Fibroblast of lung (primary cell): ENCODE results near the gene MRTO4. TPM values are rescaled to one million over a fixed set of nuclear protein-coding genes. Genes with fewer than 3 reads are reported as not detected.
"Not testable (repeated sequence)": the region's sequence is repeated elsewhere in the genome, so short reads cannot be mapped to it uniquely, and the experiment has no call there.

Experiments
- DNase-seq, 2 donors: peaks; one replicate each; pipeline versions ENCODE4 v3.0.0 to v3.0.0-alpha.2; 2010; ENCODE audit warnings: low read depth in 2 of 2
- H2AFZ ChIP-seq: 2 replicates; pipeline ENCODE4 v1.5.1; 2012; ENCODE audit warnings: low read length, control low read depth, inconsistent platforms
- H3K27ac ChIP-seq: 2 replicates; pipeline ENCODE4 v1.5.1; 2011; ENCODE audit warnings: low read length, control low read depth; ENCODE audit not compliant: insufficient read depth
- H3K27me3 ChIP-seq: 2 replicates; pipeline ENCODE4 v1.5.1; 2011; ENCODE audit warnings: mild to moderate bottlenecking, low read length; ENCODE audit not compliant: control insufficient read depth, insufficient read depth
- H3K36me3 ChIP-seq: 2 replicates; pipeline ENCODE4 v1.5.1; 2011; ENCODE audit warnings: low read length; ENCODE audit not compliant: control insufficient read depth, insufficient read depth
- H3K4me1 ChIP-seq: 2 replicates; pipeline ENCODE4 v1.5.1; 2011; ENCODE audit warnings: low read length; ENCODE audit not compliant: control insufficient read depth, insufficient read depth; ENCODE audit errors: extremely low read depth
- H3K4me2 ChIP-seq: 2 replicates; pipeline ENCODE4 v1.5.1; 2011; ENCODE audit warnings: low read length, control low read depth; ENCODE audit not compliant: insufficient read depth; ENCODE audit errors: extremely low read depth
- H3K4me3 ChIP-seq, 4 experiments: fragments of 200-600 bp in 1 of 4; sonication (generic) in 1 of 4; replicated peaks in 1 of 4; 2 replicates each; pipeline ENCODE4 v1.5.1; 2011 to 2016; ENCODE audit warnings: low read length in 4 of 4, low read depth in 3 of 4, mild to moderate bottlenecking in 3 of 4, control low read depth in 2 of 4, inconsistent platforms in 1 of 4, mixed read lengths in 1 of 4; ENCODE audit not compliant: insufficient read depth in 1 of 4; ENCODE audit errors: control extremely low read depth in 1 of 4
- H3K79me2 ChIP-seq: 2 replicates; pipeline ENCODE4 v1.5.1; 2012; ENCODE audit warnings: mild to moderate bottlenecking, low read length, inconsistent platforms; ENCODE audit not compliant: control insufficient read depth, insufficient read depth
- H3K9ac ChIP-seq: 2 replicates; pipeline ENCODE4 v1.5.1; 2011; ENCODE audit warnings: mild to moderate bottlenecking, low read length, control low read depth; ENCODE audit not compliant: insufficient read depth
- H3K9me3 ChIP-seq: 2 replicates; pipeline ENCODE4 v1.5.1; 2012; ENCODE audit warnings: low read depth, low read length; ENCODE audit not compliant: control insufficient read depth, insufficient read depth
- H4K20me1 ChIP-seq: 2 replicates; pipeline ENCODE4 v1.5.1; 2011; ENCODE audit warnings: low read length; ENCODE audit not compliant: control insufficient read depth, insufficient read depth; ENCODE audit errors: extremely low read depth
- CTCF ChIP-seq, 2 donors: IDR thresholded peaks in 1 of 2; conservative IDR thresholded peaks in 1 of 2; 1 replicate in 1 of 2; 2 replicates in 1 of 2; pipeline ENCODE4 v1.5.1; 2011 to 2012; ENCODE audit warnings: low read length in 2 of 2, control low read depth in 1 of 2, inconsistent platforms in 1 of 2, low read depth in 1 of 2, mild to moderate bottlenecking in 1 of 2
- EZH2 ChIP-seq: IDR thresholded peaks from 2 replicates; pipeline ENCODE4 v1.5.1; 2012; ENCODE audit warnings: low read length, control low read depth, mild to moderate bottlenecking; ENCODE audit errors: missing control alignments
- polyA plus RNA-seq, 2 donors: library from polyadenylated mRNA; depleted of rRNA in 1 of 2; stranded (reverse) in 1 of 2; unstranded in 1 of 2; fragments of >200 nt; gene quantifications; 2 replicates each; pipeline ENCODE4 v1.2.1, GENCODE V29; 2011 to 2012; ENCODE audit warnings: missing spikeins in 1 of 2
- total RNA-seq: library from RNA; depleted of rRNA; stranded (reverse); fragments of >200 nt; gene quantifications from 2 replicates; pipeline ENCODE4 v1.2.1, GENCODE V29; 2014

MRTO4 gene
- total and polyA plus RNA-seq, 2 donors (not counting 1 experiment from before 2014, with no cell fraction given): 12.6 to 28.6 TPM

GRCh38 chr1:19213580-19213979, 38.0 kb upstream of the MRTO4 start:
- H3K9ac ChIP-seq: no peak overlapping the region
- H3K4me2 ChIP-seq: no peak overlapping the region
- no peak for DNase-seq
- peaks cover 3% of the 10 kb centered on the region for H3K36me3 ChIP-seq
- no peak overlapping the region for H3K27ac ChIP-seq
- TF ChIP-seq CTCF (conservative IDR thresholded peaks at IDR 0.05 in 1 of 2, IDR thresholded peaks at IDR 0.05 in 1 of 2; ENCODE audit: low read depth in 1 of 2, low read length in 2 of 2): no peak
- TF ChIP-seq EZH2: no peak
- H3K4me1 ChIP-seq: peaks cover 3% of the 10 kb centered on the region
- H4K20me1 ChIP-seq: no peaks in the 10 kb centered on the region
- H3K27me3 ChIP-seq: no peaks in the 10 kb centered on the region
- no peak overlapping the region for H2AFZ ChIP-seq
- H3K79me2 ChIP-seq: peaks cover 42% of the 10 kb centered on the region
- no peaks in the 10 kb centered on the region for H3K9me3 ChIP-seq
- no peak overlapping the region for H3K4me3 ChIP-seq

- H2AFZ ChIP-seq, DNase-seq, H4K20me1 ChIP-seq, H3K36me3 ChIP-seq, H3K4me2 ChIP-seq, H3K27me3 ChIP-seq, H3K9ac ChIP-seq, H3K9me3 ChIP-seq, H3K4me1 ChIP-seq, H3K27ac ChIP-seq, H3K4me3 ChIP-seq: not testable (repeated sequence)
- H3K79me2 ChIP-seq: peaks cover 16% of the 10 kb centered on the region
Measured at GRCh38 chr1:19216585-19216984, 35.0 kb upstream of the MRTO4 start.

- no peak overlapping the region for H3K9ac ChIP-seq
- H4K20me1 ChIP-seq: no peaks in the 10 kb centered on the region
- H3K4me3 ChIP-seq: no peak overlapping the region
- no peaks in the 10 kb centered on the region for H3K27me3 ChIP-seq
- no peaks in the 10 kb centered on the region for H3K4me1 ChIP-seq
- no peak overlapping the region for H3K27ac ChIP-seq
- H3K4me2 ChIP-seq: no peak overlapping the region
- peaks cover 11% of the 10 kb centered on the region for H3K36me3 ChIP-seq
- TF ChIP-seq EZH2 (no peak), CTCF (conservative IDR thresholded peaks at IDR 0.05 in 1 of 2, IDR thresholded peaks at IDR 0.05 in 1 of 2; ENCODE audit: low read depth in 1 of 2, low read length in 2 of 2) (no peak)
- H3K79me2 ChIP-seq: no peaks in the 10 kb centered on the region
- no peaks in the 10 kb centered on the region for H3K9me3 ChIP-seq
- peak in 1 of 2 donors; percentile 7 for DNase-seq
- H2AFZ ChIP-seq: no peak overlapping the region
Measured at GRCh38 chr1:19219451-19219850, 32.2 kb upstream of the MRTO4 start.
